Spleen (tissue), 11 donors: ENCODE data around the gene ITGB4. TPM values are rescaled to one million over a fixed set of nuclear protein-coding genes. Genes with fewer than 3 reads are reported as not detected.

Source experiments
- DNase-seq: peaks from one replicate; pipeline ENCODE4 v3.0.0-alpha.2; 2020
- H3K27ac ChIP-seq, 8 donors: fragments of 200-600 bp; sonication (generic) in 7 of 8; 1 replicate in 4 of 8; 2 replicates in 4 of 8; pipeline versions ENCODE4 v1.5.0 to v1.8.0; 2016 to 2021; ENCODE audit warnings: inconsistent platforms in 4 of 8, mild to moderate bottlenecking in 4 of 8, moderate library complexity in 1 of 8
- H3K27me3 ChIP-seq, 7 donors: fragments of 200-600 bp; sonication (generic) in 6 of 7; replicated peaks in 1 of 7; 1 replicate in 4 of 7; 2 replicates in 3 of 7; pipeline versions ENCODE4 v1.5.0 to v1.8.0; 2016 to 2021; ENCODE audit warnings: inconsistent platforms in 3 of 7, mild to moderate bottlenecking in 1 of 7
- H3K36me3 ChIP-seq, 6 donors: fragments of 200-600 bp; sonication (generic) in 5 of 6; 1 replicate in 4 of 6; 2 replicates in 2 of 6; pipeline versions ENCODE4 v1.5.0 to v1.8.0; 2016 to 2021; ENCODE audit warnings: inconsistent platforms in 2 of 6
- H3K4me1 ChIP-seq, 6 donors: fragments of 200-600 bp; sonication (generic) in 5 of 6; 1 replicate in 3 of 6; 2 replicates in 3 of 6; pipeline versions ENCODE4 v1.5.0 to v1.8.0; 2016 to 2021; ENCODE audit warnings: inconsistent platforms in 3 of 6
- H3K4me3 ChIP-seq, 8 donors: fragments of 200-600 bp; sonication (generic) in 7 of 8; 1 replicate in 4 of 8; 2 replicates in 4 of 8; pipeline versions ENCODE4 v1.5.0 to v1.8.0; 2016 to 2021; ENCODE audit warnings: inconsistent platforms in 4 of 8, mild to moderate bottlenecking in 4 of 8, moderate library complexity in 2 of 8
- H3K9me3 ChIP-seq, 8 donors: fragments of 200-600 bp; sonication (generic) in 7 of 8; 1 replicate in 4 of 8; 2 replicates in 4 of 8; pipeline versions ENCODE4 v1.5.0 to v1.8.0; 2016 to 2021; ENCODE audit warnings: inconsistent platforms in 4 of 8
- POLR2A ChIP-seq, 3 donors: fragments of 450-650 bp; IDR thresholded peaks; one replicate each; pipeline ENCODE4 v1.5.1; 2017; ENCODE audit warnings: antibody characterized with exemption in 3 of 3, mild to moderate bottlenecking in 1 of 3
- POLR2AphosphoS5 ChIP-seq, 3 donors: sonication (generic); formaldehyde crosslinking; IDR thresholded peaks; one replicate each; pipeline ENCODE4 v1.5.1; 2017; ENCODE audit warnings: antibody characterized with exemption in 3 of 3
- WGBS, 5 donors: extraction: QIAGEN DNeasy Blood & Tissue Kit in 3 of 5; methylation state at CpG; one replicate each; pipeline versions ENCODE4 v1.1.5 to v1.1.7; 2013 to 2018; 5-methylcytosine and 5-hydroxymethylcytosine counted together
- intact Hi-C: fragments of 100-400 bp; cut with DNase I; formaldehyde crosslinking; loops from one replicate; pipeline ENCODE4 v1.15.0; 2023; ENCODE audit warnings: low total_unique reads
- polyA plus RNA-seq, 3 donors: library from polyadenylated mRNA; stranded (reverse); fragments of 200-250 nt; gene quantifications; one replicate each; pipeline ENCODE4 v1.2.1, GENCODE V29; 2013
- total RNA-seq, 7 donors: library from RNA; depleted of rRNA in 3 of 7; stranded (reverse); fragments of >200 nt in 3 of 7; fragmentation: NEBNext Ultra II Directional in 4 of 7; extraction: Animal tissue kit (Norgen Biotek cat#: 25700) in 4 of 7; gene quantifications; one replicate each; pipeline versions ENCODE4 v1.1.0 to v1.2.1, GENCODE V29; 2016 to 2021
- TF ChIP-seq, protein P1 (sequence below), 11 experiments: fragments of 200-600 bp in 7 of 11; fragments of 450-650 bp in 4 of 11; sonication (generic) in 4 of 11; IDR thresholded peaks in 8 of 11; conservative IDR thresholded peaks in 3 of 11; 1 replicate in 7 of 11; 2 replicates in 4 of 11; pipeline versions ENCODE4 v1.4.0 to v1.8.0; 2016 to 2021; ENCODE audit warnings: antibody characterized with exemption in 11 of 11, inconsistent platforms in 4 of 11, mild to moderate bottlenecking in 1 of 11
- donor health status: healthy with polysubstance abuse.
- donor health status: DM: no; HTN: no; CAD: no; lungs with moderate emphysema.
- donor health status: DM: no; HTN: no; CAD: no.
- donor health status: Bipolar disorder and iron deficiency.
- donor health status: healthy.
- donor health status: DM: no; HTN: no; CAD: no.
- donor health status: DM: yes; HTN: yes; CAD: no.

Gene ITGB4
- total and polyA plus RNA-seq, 10 donors, result 16.6 to 205 (median 82.6) TPM

- no peaks in the 10 kb centered on the region for H3K27me3 ChIP-seq
- WGBS, 5 donors, result 85 to 98% (median 97%) methylated on average over 4 of the region's 4 CpGs
- H3K27ac ChIP-seq, result peak overlapping the region; percentile 78 to 92 (median 90)
- no peaks in the 10 kb centered on the region for H3K9me3 ChIP-seq
- TF ChIP-seq POLR2A (IDR thresholded peaks at IDR 0.05) (no peak), POLR2AphosphoS5 (IDR thresholded peaks at IDR 0.05) (no peak)
- TF ChIP-seq, protein P1, sequence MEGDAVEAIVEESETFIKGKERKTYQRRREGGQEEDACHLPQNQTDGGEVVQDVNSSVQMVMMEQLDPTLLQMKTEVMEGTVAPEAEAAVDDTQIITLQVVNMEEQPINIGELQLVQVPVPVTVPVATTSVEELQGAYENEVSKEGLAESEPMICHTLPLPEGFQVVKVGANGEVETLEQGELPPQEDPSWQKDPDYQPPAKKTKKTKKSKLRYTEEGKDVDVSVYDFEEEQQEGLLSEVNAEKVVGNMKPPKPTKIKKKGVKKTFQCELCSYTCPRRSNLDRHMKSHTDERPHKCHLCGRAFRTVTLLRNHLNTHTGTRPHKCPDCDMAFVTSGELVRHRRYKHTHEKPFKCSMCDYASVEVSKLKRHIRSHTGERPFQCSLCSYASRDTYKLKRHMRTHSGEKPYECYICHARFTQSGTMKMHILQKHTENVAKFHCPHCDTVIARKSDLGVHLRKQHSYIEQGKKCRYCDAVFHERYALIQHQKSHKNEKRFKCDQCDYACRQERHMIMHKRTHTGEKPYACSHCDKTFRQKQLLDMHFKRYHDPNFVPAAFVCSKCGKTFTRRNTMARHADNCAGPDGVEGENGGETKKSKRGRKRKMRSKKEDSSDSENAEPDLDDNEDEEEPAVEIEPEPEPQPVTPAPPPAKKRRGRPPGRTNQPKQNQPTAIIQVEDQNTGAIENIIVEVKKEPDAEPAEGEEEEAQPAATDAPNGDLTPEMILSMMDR (IDR thresholded peaks at IDR 0.05 in 8 of 11, conservative IDR thresholded peaks at IDR 0.05 in 3 of 11), result no peak
- DNase-seq, result peak; percentile 73
- no peak overlapping the region for H3K4me3 ChIP-seq
- H3K36me3 ChIP-seq, result peaks cover 0 to 17% (median 0%) of the 10 kb centered on the region in 6 donors
- peaks cover 12 to 33% (median 28%) of the 10 kb centered on the region in 6 donors for H3K4me1 ChIP-seq
- intact Hi-C loops, result no loop called here
These were observed 44.7 kb downstream of the ITGB4 start for GRCh38 chr17:75765981-75766380.

- H3K27me3 ChIP-seq, result no peaks in the 10 kb centered on the region
- TF ChIP-seq POLR2A (IDR thresholded peaks at IDR 0.05) (no peak), POLR2AphosphoS5 (IDR thresholded peaks at IDR 0.05) (no peak)
- TF ChIP-seq, protein P1 (IDR thresholded peaks at IDR 0.05 in 8 of 11, conservative IDR thresholded peaks at IDR 0.05 in 3 of 11), result no peak
- H3K27ac ChIP-seq, result no peak overlapping the region
- WGBS, 5 donors, result 89 to 95% (median 92%) methylated on average over 8 of the region's 8 CpGs
- peaks cover 12 to 37% (median 26%) of the 10 kb centered on the region in 6 donors for H3K4me1 ChIP-seq
- H3K4me3 ChIP-seq, result no peak overlapping the region
- no peaks in the 10 kb centered on the region for H3K9me3 ChIP-seq
- DNase-seq, result peak; percentile 18
- peaks cover 0 to 6% (median 0%) of the 10 kb centered on the region in 6 donors for H3K36me3 ChIP-seq
- intact Hi-C loops, result no loop called here
These were observed 46.6 kb downstream of the ITGB4 start for GRCh38 chr17:75767881-75768280.

DNA sequence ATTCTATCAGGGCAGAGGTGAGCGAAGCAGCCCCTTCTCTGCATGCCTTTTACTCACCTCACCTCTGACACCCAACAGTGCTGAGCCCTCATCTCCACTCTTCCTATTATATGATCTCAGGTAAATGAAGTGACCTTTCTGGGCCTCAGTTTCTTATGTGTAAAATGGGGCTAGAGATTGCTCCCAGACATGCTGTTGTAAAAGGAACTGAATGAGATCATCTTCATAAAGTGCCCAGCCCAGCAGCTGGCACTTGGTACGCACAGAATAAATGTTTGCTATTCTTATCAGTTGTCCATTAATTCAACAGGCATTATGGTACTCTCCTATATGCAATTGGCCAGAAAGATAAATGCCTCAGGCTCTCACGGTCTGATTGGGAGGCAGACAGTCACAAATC, 48.3 kb downstream of the ITGB4 start:
- peaks cover 0 to 8% (median 2%) of the 10 kb centered on the region in 6 donors for H3K36me3 ChIP-seq
- H3K4me3 ChIP-seq, result no peak overlapping the region
- 83 to 97% (median 90%) methylated on average over 3 of the region's 3 CpGs for WGBS, 5 donors
- no peaks in the 10 kb centered on the region for H3K27me3 ChIP-seq
- H3K9me3 ChIP-seq, result no peaks in the 10 kb centered on the region
- no peak for DNase-seq
- intact Hi-C loops, result no loop called here
- no peak overlapping the region for H3K27ac ChIP-seq
- TF ChIP-seq POLR2A (IDR thresholded peaks at IDR 0.05) (no peak), POLR2AphosphoS5 (IDR thresholded peaks at IDR 0.05) (no peak)
- TF ChIP-seq, protein P1 (IDR thresholded peaks at IDR 0.05 in 8 of 11, conservative IDR thresholded peaks at IDR 0.05 in 3 of 11), result no peak
- peaks cover under 1 to 21% (median 9%) of the 10 kb centered on the region in 6 donors for H3K4me1 ChIP-seq

GRCh38 chr17:75771334-75772281, 50.3 kb downstream of the ITGB4 start:
- WGBS, 5 donors, result 73 to 88% (median 83%) methylated on average over 17 of the region's 17 CpGs
- Histone ChIP-seq H3K4me3 (no peak overlapping the region), H3K4me1 (peaks cover 11 to 28% (median 20%) of the 10 kb centered on the region in 6 donors), H3K9me3 (no peaks in the 10 kb centered on the region), H3K27ac (no peak overlapping the region), H3K36me3 (peaks cover 0 to 29% (median 11%) of the 10 kb centered on the region in 6 donors), H3K27me3 (no peaks in the 10 kb centered on the region)
- TF ChIP-seq, protein P1 (IDR thresholded peaks at IDR 0.05 in 8 of 11, conservative IDR thresholded peaks at IDR 0.05 in 3 of 11), result no peak
- TF ChIP-seq POLR2AphosphoS5 (IDR thresholded peaks at IDR 0.05) (no peak), POLR2A (IDR thresholded peaks at IDR 0.05) (no peak)
- intact Hi-C loops, result no loop called here
- DNase-seq, result peak; percentile 27
